IMR-90 (cell line): ENCODE results near the gene CBL. TPM values are rescaled to one million over a fixed set of nuclear protein-coding genes. Genes with fewer than 3 reads are reported as not detected.

Experiments
- ATAC-seq: fragments of 200-7000 bp; cut with Tn5 transposase; 2 replicates; pipeline ENCODE4 v1.9.1; 2020; ENCODE audit warnings: low read depth, mild to moderate bottlenecking, moderate library complexity
- BruUV-seq: library from RNA; stranded (reverse); fragments of 400-500 nt; replicated peaks from 2 replicates; lab custom pipeline; 2021; lab: Mats Ljungman, UMichigan
- CTCF ChIA-PET: fragments of 300-600 bp; formaldehyde crosslinking; extraction: SDS; loops from one replicate; lab custom pipeline; 2021; ENCODE audit warnings: antibody characterized with exemption; lab: Yijun Ruan, JAX
- POLR2A ChIA-PET: fragments of 300-600 bp; sonication (Branson Sonifier 250); formaldehyde crosslinking; loops from one replicate; lab custom pipeline; 2022; ENCODE audit warnings: antibody characterized with exemption; ENCODE audit not compliant: unreplicated experiment; lab: Charles Lee
- DNase-seq: peaks from one replicate; pipeline ENCODE4 v3.0.0; 2013
- H2AFZ ChIP-seq: replicated peaks from 2 replicates; pipeline ENCODE3; 2013; ENCODE audit warnings: low read length, mild to moderate bottlenecking; ENCODE audit not compliant: poor library complexity
- H2AK5ac ChIP-seq: 2 replicates; pipeline ENCODE4 v1.6.1; 2013; ENCODE audit warnings: low read depth, low read length, inconsistent platforms
- H2AK9ac ChIP-seq: replicated peaks from 2 replicates; pipeline ENCODE3; 2013; ENCODE audit warnings: mild to moderate bottlenecking, low read depth, low read length, moderate library complexity; ENCODE audit not compliant: poor library complexity
- H2BK120ac ChIP-seq: 2 replicates; pipeline ENCODE4 v1.6.1; 2013; ENCODE audit warnings: low read depth, low read length, inconsistent platforms
- H2BK15ac ChIP-seq: 3 replicates; pipeline ENCODE4 v1.6.1; 2013; ENCODE audit warnings: low read depth, low read length, inconsistent platforms
- H2BK20ac ChIP-seq: 2 replicates; pipeline ENCODE4 v1.6.1; 2013; ENCODE audit warnings: low read depth, mild to moderate bottlenecking, inconsistent platforms, low read length, moderate library complexity
- H2BK5ac ChIP-seq: 2 replicates; pipeline ENCODE4 v1.6.1; 2013; ENCODE audit warnings: mild to moderate bottlenecking, low read depth, low read length, inconsistent platforms; ENCODE audit not compliant: poor library complexity, severe bottlenecking
- H3K14ac ChIP-seq: replicated peaks from 2 replicates; pipeline ENCODE4 v1.6.1; 2013; ENCODE audit warnings: low read depth, low read length, inconsistent platforms
- H3K18ac ChIP-seq: 2 replicates; pipeline ENCODE4 v1.6.1; 2013; ENCODE audit warnings: low read depth, low read length, control low read depth
- H3K23ac ChIP-seq: 2 replicates; pipeline ENCODE4 v1.6.1; 2013; ENCODE audit warnings: low read depth, low read length, inconsistent platforms
- H3K27ac ChIP-seq: 2 replicates; pipeline ENCODE4 v1.5.1; 2013; ENCODE audit warnings: mild to moderate bottlenecking, control low read depth, low read length; ENCODE audit not compliant: insufficient read depth
- H3K27me3 ChIP-seq: 2 replicates; pipeline ENCODE4 v1.6.1; 2013; ENCODE audit warnings: low read length; ENCODE audit not compliant: control insufficient read depth, insufficient read depth
- H3K36me3 ChIP-seq: 2 replicates; pipeline ENCODE4 v1.6.1; 2013; ENCODE audit warnings: low read length, mixed read lengths; ENCODE audit not compliant: control insufficient read depth, insufficient read depth
- H3K4ac ChIP-seq: 2 replicates; pipeline ENCODE4 v1.6.1; 2013; ENCODE audit warnings: low read depth, low read length, inconsistent platforms
- H3K4me1 ChIP-seq: 2 replicates; pipeline ENCODE4 v1.6.1; 2013; ENCODE audit warnings: low read length, mixed read lengths; ENCODE audit not compliant: control insufficient read depth, insufficient read depth
- H3K4me2 ChIP-seq: 2 replicates; pipeline ENCODE4 v1.6.1; 2013; ENCODE audit warnings: low read depth, mild to moderate bottlenecking, control low read depth, low read length, moderate library complexity
- H3K4me3 ChIP-seq: 2 replicates; pipeline ENCODE4 v1.5.1; 2013; ENCODE audit warnings: low read depth, mild to moderate bottlenecking, control low read depth, low read length, moderate library complexity; ENCODE audit not compliant: insufficient read depth
- H3K56ac ChIP-seq: 2 replicates; pipeline ENCODE4 v1.6.1; 2013; ENCODE audit warnings: low read length, inconsistent platforms; ENCODE audit not compliant: insufficient read depth; ENCODE audit errors: extremely low read depth
- H3K79me1 ChIP-seq, 2 experiments: 2 replicates each; pipeline ENCODE4 v1.6.1; 2013; ENCODE audit warnings: low read length in 2 of 2, inconsistent platforms in 1 of 2, low read depth in 1 of 2
- H3K9ac ChIP-seq: 2 replicates; pipeline ENCODE4 v1.6.1; 2013; ENCODE audit warnings: low read depth, low read length, control low read depth
- H3K9me1 ChIP-seq: 2 replicates; pipeline ENCODE4 v1.6.1; 2013; ENCODE audit warnings: low read length, inconsistent platforms; ENCODE audit not compliant: insufficient read depth
- H3K9me3 ChIP-seq: 2 replicates; pipeline ENCODE4 v1.6.1; 2013; ENCODE audit warnings: low read length; ENCODE audit not compliant: control insufficient read depth, insufficient read depth
- H4K20me1 ChIP-seq: 2 replicates; pipeline ENCODE4 v1.6.1; 2013; ENCODE audit warnings: low read length, inconsistent platforms; ENCODE audit not compliant: insufficient read depth
- H4K5ac ChIP-seq: 2 replicates; pipeline ENCODE4 v1.6.1; 2013; ENCODE audit warnings: mild to moderate bottlenecking, low read depth, low read length, control low read depth
- H4K8ac ChIP-seq, 2 experiments: 2 replicates each; pipeline ENCODE4 v1.6.1; 2013; ENCODE audit warnings: low read depth in 2 of 2, low read length in 2 of 2, control low read depth in 1 of 2, inconsistent platforms in 1 of 2
- H4K91ac ChIP-seq: 2 replicates; pipeline ENCODE4 v1.6.1; 2013; ENCODE audit warnings: low read depth, low read length, inconsistent platforms; ENCODE audit not compliant: insufficient read depth
- BHLHE40 ChIP-seq: fragments of 150-350 bp; IDR thresholded peaks from 2 replicates; pipeline ENCODE4 v1.6.1; 2016; ENCODE audit warnings: mild to moderate bottlenecking, low read depth, low read length
- CEBPB ChIP-seq: IDR thresholded peaks from 2 replicates; pipeline ENCODE4 v1.6.1; 2012; ENCODE audit warnings: low read depth, low read length, improper control_type of control experiment
- FOS ChIP-seq: fragments of 150-350 bp; IDR thresholded peaks from 2 replicates; pipeline ENCODE4 v1.6.1; 2016; ENCODE audit warnings: low read depth, low read length
- MAZ ChIP-seq: IDR thresholded peaks from 2 replicates; pipeline ENCODE4 v1.6.1; 2012; ENCODE audit warnings: low read depth, mild to moderate bottlenecking, low read length, improper control_type of control experiment, moderate library complexity, borderline replicate concordance
- MXI1 ChIP-seq: IDR thresholded peaks from 2 replicates; pipeline ENCODE4 v1.6.1; 2012; ENCODE audit warnings: low read depth, mild to moderate bottlenecking, low read length, moderate library complexity, borderline replicate concordance
- NFE2L2 ChIP-seq: fragments of 150-350 bp; IDR thresholded peaks from 2 replicates; pipeline ENCODE4 v1.6.1; 2016; ENCODE audit warnings: low read depth, mild to moderate bottlenecking, low read length
- RCOR1 ChIP-seq: IDR thresholded peaks from 2 replicates; pipeline ENCODE4 v1.6.1; 2012; ENCODE audit warnings: mild to moderate bottlenecking, low read length, improper control_type of control experiment; ENCODE audit not compliant: insufficient replicate concordance
- RFX5 ChIP-seq: IDR thresholded peaks from 2 replicates; pipeline ENCODE4 v1.8.0; 2012; ENCODE audit warnings: low read depth, mild to moderate bottlenecking, low read length, moderate library complexity
- SMC3 ChIP-seq: fragments of 150-350 bp; IDR thresholded peaks from 2 replicates; pipeline ENCODE4 v1.6.1; 2016; ENCODE audit warnings: low read depth, mild to moderate bottlenecking, antibody characterized with exemption, low read length, moderate library complexity
- WGBS, 2 experiments: methylation state at CpG; one replicate each; pipeline versions ENCODE4 v1.1.5 to v1.1.7; 2013; ENCODE audit warnings: missing lambda C conversion rate in 2 of 2; ENCODE audit not compliant: insufficient read length in 1 of 2; ENCODE audit errors: extremely low coverage in 2 of 2; 5-methylcytosine and 5-hydroxymethylcytosine counted together
- dilution Hi-C: fragments of 300-500 bp; cut with HindIII; formaldehyde crosslinking; loops from one replicate; pipeline ENCODE4 v1.14.3; 2018; ENCODE audit warnings: low sequenced_read_pairs; ENCODE audit not compliant: unreplicated experiment
- in situ Hi-C: fragments of 300-500 bp; cut with MboI; formaldehyde crosslinking; loops from 3 replicates; pipeline ENCODE4 v1.14.3; 2019; ENCODE audit warnings: low sequenced_read_pairs, inconsistent platforms, mixed read lengths
- intact Hi-C: fragments of 100-400 bp; cut with micrococcal nuclease; formaldehyde crosslinking; loops from 2 replicates; pipeline ENCODE4 v1.10.0; 2022
- polyA plus RNA-seq, 3 experiments: library from polyadenylated mRNA; depleted of rRNA; stranded (reverse); fragments of >200 nt; gene quantifications; 2 replicates each; pipeline ENCODE4 v1.2.3, GENCODE V29; 2012; ENCODE audit warnings: low replicate concordance in 1 of 3
- total RNA-seq: library from RNA; depleted of rRNA; stranded (reverse); fragments of >200 nt; gene quantifications from 2 replicates; pipeline ENCODE4 v1.2.3, GENCODE V29; 2012
- TF ChIP-seq, protein P1 (sequence below): fragments of 150-350 bp; IDR thresholded peaks from 2 replicates; pipeline ENCODE4 v1.6.1; 2016; ENCODE audit warnings: low read depth, mild to moderate bottlenecking, low read length, moderate library complexity, borderline replicate concordance

CBL gene
- total and polyA plus RNA-seq, 2 of the 4 experiments (the other 2 are of a cell fraction): 6.1 to 11.8 TPM

DNA sequence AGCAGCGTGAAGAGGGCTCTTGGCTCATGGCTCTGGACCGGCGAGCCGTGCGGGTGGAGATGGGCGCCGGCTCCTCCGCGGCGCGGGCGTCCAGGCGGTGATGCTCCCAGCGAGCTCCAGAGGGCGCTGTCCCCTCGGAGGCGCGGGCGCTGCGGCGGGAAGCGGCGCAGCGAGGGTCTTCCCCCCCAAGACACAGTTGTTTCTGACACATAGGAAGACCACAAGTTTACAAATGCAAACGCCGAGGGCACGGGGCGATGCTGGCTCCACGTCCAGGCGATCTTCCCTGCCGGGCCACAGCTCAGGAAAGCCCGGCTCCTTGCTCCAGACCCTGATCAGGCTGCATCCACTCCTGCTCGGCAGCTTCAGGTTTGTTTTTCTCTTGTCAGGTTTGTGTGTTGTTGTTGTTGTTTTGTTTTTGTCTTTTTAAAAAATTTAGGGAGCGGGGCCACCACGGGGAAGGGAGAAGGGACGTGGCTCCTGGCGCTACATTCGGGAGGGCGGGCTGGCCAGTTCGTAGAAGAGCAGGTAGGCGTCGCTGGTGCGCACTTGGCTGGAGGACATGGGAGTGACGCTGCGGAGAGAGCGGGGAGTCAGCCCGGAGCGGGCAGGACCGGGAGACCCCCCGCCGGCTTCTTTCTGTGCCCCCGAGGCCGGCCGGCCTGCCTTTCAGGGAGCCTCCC, 150.4 kb downstream of the CBL start (continued):
- TF ChIP-seq BHLHE40: 0 out of 2 replicates have a peak, but pooled peaks have one; percentile 5

DNA sequence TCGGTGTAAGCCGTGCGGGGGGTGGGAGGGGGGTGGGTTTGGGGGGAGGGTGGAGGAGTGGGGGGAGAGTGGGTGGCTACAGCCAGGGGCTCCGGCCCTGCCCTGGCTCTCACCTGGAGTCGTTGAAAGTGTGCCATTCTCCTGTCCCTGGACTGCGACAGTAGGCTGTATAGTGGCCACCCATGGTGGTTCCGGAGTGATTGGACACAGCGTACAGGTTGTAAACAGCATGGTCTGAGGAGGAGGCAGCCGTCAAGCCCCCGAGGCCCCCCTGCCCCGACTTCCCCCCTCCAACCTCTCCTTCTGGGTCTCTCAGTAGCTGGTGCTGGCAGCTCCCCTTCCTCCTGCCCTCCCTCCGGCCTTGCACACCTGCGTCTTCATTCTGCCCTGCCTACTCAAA, 150.9 kb downstream of the CBL start:
- BruUV-seq: no TSS peak
- Histone ChIP-seq H2BK15ac (no peak overlapping the region), H3K4me1 (peaks cover 9% of the 10 kb centered on the region), H2AFZ (peak overlapping the region; percentile 99), H3K36me3 (no peaks in the 10 kb centered on the region), H3K23ac (no peak overlapping the region), H4K20me1 (peaks cover 12% of the 10 kb centered on the region; the same call in 1 of the 2 replicates), H2BK120ac (no peak overlapping the region), H2AK9ac (peak overlapping the region; percentile 82), H3K4me2 (no peak overlapping the region; the same call in 1 of the 2 replicates), H3K27ac (no peak overlapping the region), H2AK5ac (no peak overlapping the region), H2BK20ac (no peak overlapping the region), H2BK5ac (no peak overlapping the region), H3K27me3 (0 out of 2 replicates have a peak, but pooled peaks cover 2% of the 10 kb centered on the region), H3K9me1 (peaks cover 6% of the 10 kb centered on the region), H3K56ac (no peak overlapping the region), H4K91ac (no peak overlapping the region), H3K9me3 (no peaks in the 10 kb centered on the region), H3K18ac (no peak overlapping the region), H3K4me3 (no peak overlapping the region), H3K4ac (no peak overlapping the region), H3K14ac (no peak overlapping the region), H4K5ac (no peak overlapping the region), H3K9ac (no peak overlapping the region), H3K79me1 (no peaks in the 10 kb centered on the region), H4K8ac (no peak overlapping the region)
- dilution Hi-C loops (no loop called here), intact Hi-C loops (no loop called here), in situ Hi-C loops (loop anchor here (5.0 to 25.0 kb wide), 2 partner anchors 115 to 755 kb away; no protein-coding TSS in a partner anchor)
- TF ChIP-seq CEBPB (no peak), MXI1 (no peak), SMC3 (no peak), MAZ (no peak), FOS (no peak), NFE2L2 (no peak), RFX5 (no peak), RCOR1 (no peak)
- TF ChIP-seq, protein P1, sequence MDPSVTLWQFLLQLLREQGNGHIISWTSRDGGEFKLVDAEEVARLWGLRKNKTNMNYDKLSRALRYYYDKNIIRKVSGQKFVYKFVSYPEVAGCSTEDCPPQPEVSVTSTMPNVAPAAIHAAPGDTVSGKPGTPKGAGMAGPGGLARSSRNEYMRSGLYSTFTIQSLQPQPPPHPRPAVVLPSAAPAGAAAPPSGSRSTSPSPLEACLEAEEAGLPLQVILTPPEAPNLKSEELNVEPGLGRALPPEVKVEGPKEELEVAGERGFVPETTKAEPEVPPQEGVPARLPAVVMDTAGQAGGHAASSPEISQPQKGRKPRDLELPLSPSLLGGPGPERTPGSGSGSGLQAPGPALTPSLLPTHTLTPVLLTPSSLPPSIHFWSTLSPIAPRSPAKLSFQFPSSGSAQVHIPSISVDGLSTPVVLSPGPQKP: no peak
- POLR2A ChIA-PET: interaction anchor here (0.6 kb wide), 1 partner anchor 287 kb away, joined by 5 read pairs; no protein-coding TSS in a partner anchor
- DNase-seq (no peak), ATAC-seq (no peak)
- whole genome bisulfite sequencing, 2 experiments: 54% methylated on average over 5 of the region's 13 CpGs; no CpG with 5 or more reads in 1 of the 2 experiments
- CTCF ChIA-PET: interaction anchor here (0.5 to 2.9 kb wide), 13 partner anchors 9 to 829 kb away, joined by 3 to 32 read pairs (median 8); partner anchors contain the start of gene C1QTNF5
